ENCODE measurements around the gene NEGR1.

The NEGR1 gene

GRCh38 chr1:71885171-71885570 lies 397.2 kb downstream of the NEGR1 start:
- no peak overlapping the region for H3K9ac ChIP-seq (ENCODE audit: low read length)
- no peaks in the 10 kb centered on the region for H3K36me3 ChIP-seq (replicated peaks; ENCODE audit: low read depth, low read length)
- H3K9me3 ChIP-seq (ENCODE audit: insufficient read depth, low read length), result no peaks in the 10 kb centered on the region
- no peak overlapping the region for H3K4me2 ChIP-seq (ENCODE audit: low read length)
- no peaks in the 10 kb centered on the region for H3K27me3 ChIP-seq (ENCODE audit: low read depth, low read length)
- H3K4me1 ChIP-seq (ENCODE audit: low read length), result no peaks in the 10 kb centered on the region
- no peak overlapping the region for H2AFZ ChIP-seq (ENCODE audit: low read depth, low read length)
- no peak overlapping the region for H3K4me3 ChIP-seq (ENCODE audit: low read length)
- H4K20me1 ChIP-seq (ENCODE audit: insufficient read depth, low read length), result no peaks in the 10 kb centered on the region
- H3K79me2 ChIP-seq (ENCODE audit: low read length), result no peaks in the 10 kb centered on the region
- TF ChIP-seq, protein P1, sequence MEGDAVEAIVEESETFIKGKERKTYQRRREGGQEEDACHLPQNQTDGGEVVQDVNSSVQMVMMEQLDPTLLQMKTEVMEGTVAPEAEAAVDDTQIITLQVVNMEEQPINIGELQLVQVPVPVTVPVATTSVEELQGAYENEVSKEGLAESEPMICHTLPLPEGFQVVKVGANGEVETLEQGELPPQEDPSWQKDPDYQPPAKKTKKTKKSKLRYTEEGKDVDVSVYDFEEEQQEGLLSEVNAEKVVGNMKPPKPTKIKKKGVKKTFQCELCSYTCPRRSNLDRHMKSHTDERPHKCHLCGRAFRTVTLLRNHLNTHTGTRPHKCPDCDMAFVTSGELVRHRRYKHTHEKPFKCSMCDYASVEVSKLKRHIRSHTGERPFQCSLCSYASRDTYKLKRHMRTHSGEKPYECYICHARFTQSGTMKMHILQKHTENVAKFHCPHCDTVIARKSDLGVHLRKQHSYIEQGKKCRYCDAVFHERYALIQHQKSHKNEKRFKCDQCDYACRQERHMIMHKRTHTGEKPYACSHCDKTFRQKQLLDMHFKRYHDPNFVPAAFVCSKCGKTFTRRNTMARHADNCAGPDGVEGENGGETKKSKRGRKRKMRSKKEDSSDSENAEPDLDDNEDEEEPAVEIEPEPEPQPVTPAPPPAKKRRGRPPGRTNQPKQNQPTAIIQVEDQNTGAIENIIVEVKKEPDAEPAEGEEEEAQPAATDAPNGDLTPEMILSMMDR (IDR thresholded peaks at IDR 0.05; ENCODE audit: low read depth, low read length), result no peak
- TF ChIP-seq EZH2phosphoT487 (IDR thresholded peaks at IDR 0.05; ENCODE audit: low read depth), result no peak
- H3K27ac ChIP-seq (ENCODE audit: low read length), result no peak overlapping the region

GRCh38 chr1:71882637-71883036 lies 399.7 kb downstream of the NEGR1 start:
- H4K20me1 ChIP-seq (ENCODE audit: insufficient read depth, low read length), result no peaks in the 10 kb centered on the region
- H2AFZ ChIP-seq (ENCODE audit: low read depth, low read length), result no peak overlapping the region
- H3K36me3 ChIP-seq (replicated peaks; ENCODE audit: low read depth, low read length), result no peaks in the 10 kb centered on the region
- H3K79me2 ChIP-seq (ENCODE audit: low read length), result no peaks in the 10 kb centered on the region
- TF ChIP-seq, protein P1 (IDR thresholded peaks at IDR 0.05; ENCODE audit: low read depth, low read length), result no peak
- TF ChIP-seq EZH2phosphoT487 (IDR thresholded peaks at IDR 0.05; ENCODE audit: low read depth), result no peak
- no peak overlapping the region for H3K4me3 ChIP-seq (ENCODE audit: low read length)
- no peaks in the 10 kb centered on the region for H3K9me3 ChIP-seq (ENCODE audit: insufficient read depth, low read length)
- no peak overlapping the region for H3K9ac ChIP-seq (ENCODE audit: low read length)
- H3K4me2 ChIP-seq (ENCODE audit: low read length), result no peak overlapping the region
- no peak overlapping the region for H3K27ac ChIP-seq (ENCODE audit: low read length)
- H3K27me3 ChIP-seq (ENCODE audit: low read depth, low read length), result no peaks in the 10 kb centered on the region
- no peaks in the 10 kb centered on the region for H3K4me1 ChIP-seq (ENCODE audit: low read length)

DNA sequence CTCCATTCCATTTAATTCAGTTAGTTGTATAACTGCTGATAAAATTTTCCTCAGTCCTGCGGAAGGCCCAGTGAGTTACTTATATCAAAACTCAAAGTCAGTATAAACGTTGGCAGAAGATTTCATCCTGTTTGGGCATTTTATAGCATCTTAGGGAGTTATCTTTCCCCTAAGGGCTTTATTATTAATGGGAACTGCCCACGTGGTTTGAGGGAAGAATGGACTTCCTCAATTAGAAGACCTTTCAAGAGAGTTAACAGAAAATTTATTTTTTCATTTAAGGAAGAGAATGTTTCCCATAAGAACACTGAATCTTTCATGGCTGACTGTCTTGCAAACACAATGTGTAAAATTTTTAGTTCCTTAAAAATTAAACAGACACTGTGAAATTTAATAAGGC lies 400.1 kb downstream of the NEGR1 start:
- Histone ChIP-seq H3K36me3 (replicated peaks; ENCODE audit: low read depth, low read length) (no peaks in the 10 kb centered on the region), H3K9ac (ENCODE audit: low read length) (no peak overlapping the region), H4K20me1 (ENCODE audit: insufficient read depth, low read length) (no peaks in the 10 kb centered on the region), H3K79me2 (ENCODE audit: low read length) (no peaks in the 10 kb centered on the region), H3K27ac (ENCODE audit: low read length) (no peak overlapping the region), H3K4me2 (ENCODE audit: low read length) (no peak overlapping the region), H2AFZ (ENCODE audit: low read depth, low read length) (no peak overlapping the region), H3K27me3 (ENCODE audit: low read depth, low read length) (no peaks in the 10 kb centered on the region), H3K9me3 (ENCODE audit: insufficient read depth, low read length) (no peaks in the 10 kb centered on the region), H3K4me1 (ENCODE audit: low read length) (no peaks in the 10 kb centered on the region), H3K4me3 (ENCODE audit: low read length) (no peak overlapping the region)
- no peak for TF ChIP-seq EZH2phosphoT487 (IDR thresholded peaks at IDR 0.05; ENCODE audit: low read depth)
- TF ChIP-seq, protein P1 (IDR thresholded peaks at IDR 0.05; ENCODE audit: low read depth, low read length), result no peak

GRCh38 chr1:71881611-71882010 lies 400.7 kb downstream of the NEGR1 start:
- Histone ChIP-seq H3K9ac (ENCODE audit: low read length) (no peak overlapping the region), H3K4me3 (ENCODE audit: low read length) (no peak overlapping the region), H3K4me2 (ENCODE audit: low read length) (no peak overlapping the region), H3K79me2 (ENCODE audit: low read length) (no peaks in the 10 kb centered on the region), H3K27ac (ENCODE audit: low read length) (no peak overlapping the region), H3K9me3 (ENCODE audit: insufficient read depth, low read length) (no peaks in the 10 kb centered on the region), H3K36me3 (replicated peaks; ENCODE audit: low read depth, low read length) (no peaks in the 10 kb centered on the region), H2AFZ (ENCODE audit: low read depth, low read length) (no peak overlapping the region), H4K20me1 (ENCODE audit: insufficient read depth, low read length) (no peaks in the 10 kb centered on the region), H3K4me1 (ENCODE audit: low read length) (no peaks in the 10 kb centered on the region), H3K27me3 (ENCODE audit: low read depth, low read length) (no peaks in the 10 kb centered on the region)
- no peak for TF ChIP-seq EZH2phosphoT487 (IDR thresholded peaks at IDR 0.05; ENCODE audit: low read depth)
- TF ChIP-seq, protein P1 (IDR thresholded peaks at IDR 0.05; ENCODE audit: low read depth, low read length), result no peak
